Measurements from ENCODE around the gene NFIA.
A peak's percentile ranks its signal among the peaks of the same experiment; 100 is the strongest.

NFIA gene

GRCh38 chr1:61238359-61238665 is 156.0 kb downstream of the NFIA start:
- H3K27ac ChIP-seq (ENCODE audit: extremely low read depth, low read depth, low read length): no peak overlapping the region
- H3K36me3 ChIP-seq (ENCODE audit: control insufficient read depth in 2 of 2, insufficient read depth in 1 of 2, low read length in 2 of 2): no peaks in the 10 kb centered on the region
- ChIA-PET POLR2A (no interaction called here), CTCF (interaction anchor here (0.6 to 0.8 kb wide), 3 partner anchors 55 to 1386 kb away, joined by 3 to 4 read pairs (median 3); no protein-coding TSS in a partner anchor)
- no peak overlapping the region for H3K4me3 ChIP-seq (ENCODE audit: low read depth, low read length)
- peaks cover 16% of the 10 kb centered on the region for H3K4me1 ChIP-seq (ENCODE audit: control insufficient read depth, insufficient read depth, low read length)
- H3K9me3 ChIP-seq (ENCODE audit: control insufficient read depth, insufficient read depth, low read depth, low read length): no peaks in the 10 kb centered on the region
- TF ChIP-seq SP7 (tag by site-specific recombination; IDR thresholded peaks at IDR 0.05): peak; percentile 95
- TF ChIP-seq ZNF558 (tag by site-specific recombination; IDR thresholded peaks at IDR 0.05): no peak
- peak; percentile 56; the same call in 1 of the 2 replicates for TF ChIP-seq ZNF10 (tag by site-specific recombination; IDR thresholded peaks at IDR 0.05)

- POLR2A ChIA-PET: interaction anchor here (0.6 kb wide), 1 partner anchor 101 kb away, joined by 5 read pairs; no protein-coding TSS in a partner anchor
- no peak overlapping the region for H3K27ac ChIP-seq (ENCODE audit: extremely low read depth, low read depth, low read length)
- CTCF ChIA-PET: interaction anchor here (0.6 to 1.1 kb wide), 2 partner anchors 10 to 1266 kb away, joined by 3 read pairs; no protein-coding TSS in a partner anchor
These were observed 158.5 kb downstream of the NFIA start for GRCh38 chr1:61240878-61241277.

GRCh38 chr1:61241411-61241838 is 159.1 kb downstream of the NFIA start:
- ChIA-PET CTCF (interaction anchor here (0.6 to 1.1 kb wide), 3 partner anchors 9 to 1267 kb away, joined by 3 read pairs; no protein-coding TSS in a partner anchor), POLR2A (interaction anchor here (0.6 kb wide), 1 partner anchor 102 kb away, joined by 5 read pairs; no protein-coding TSS in a partner anchor)
- Histone ChIP-seq H3K9me3 (ENCODE audit: control insufficient read depth, insufficient read depth, low read depth, low read length) (no peaks in the 10 kb centered on the region), H3K4me1 (ENCODE audit: control insufficient read depth, insufficient read depth, low read length) (peaks cover 28% of the 10 kb centered on the region), H3K36me3 (ENCODE audit: control insufficient read depth in 2 of 2, insufficient read depth in 1 of 2, low read length in 2 of 2) (no peaks in the 10 kb centered on the region), H3K4me3 (ENCODE audit: low read depth, low read length) (no peak overlapping the region), H3K27ac (ENCODE audit: extremely low read depth, low read depth, low read length) (peak overlapping the region; percentile 67)
- TF ChIP-seq PRDM4 (tag by site-specific recombination; IDR thresholded peaks at IDR 0.05) (no peak), ZNF239 (tag by site-specific recombination; IDR thresholded peaks at IDR 0.05) (0 out of 2 replicates have a peak, but pooled peaks have one; percentile 4), ZNF785 (tag by site-specific recombination; IDR thresholded peaks at IDR 0.05) (no peak), ZNF580 (tag by site-specific recombination; IDR thresholded peaks at IDR 0.05) (0 out of 2 replicates have a peak, but pooled peaks have one; percentile 37), ZNF791 (tag by site-specific recombination; IDR thresholded peaks at IDR 0.05) (no peak), YY1 (tag by site-specific recombination; IDR thresholded peaks at IDR 0.05) (peak; percentile 77), ZNF658 (tag by site-specific recombination; IDR thresholded peaks at IDR 0.05) (no peak), ZNF146 (tag by site-specific recombination; IDR thresholded peaks at IDR 0.05) (0 out of 2 replicates have a peak, but pooled peaks have one; percentile 15), BCL6B (tag by site-specific recombination; IDR thresholded peaks at IDR 0.05) (peak; percentile 4; the same call in 1 of the 2 replicates)

More at GRCh38 chr1:61240878-61241277, 158.5 kb downstream of the NFIA start:
- Histone ChIP-seq H3K36me3 (ENCODE audit: control insufficient read depth in 2 of 2, insufficient read depth in 1 of 2, low read length in 2 of 2) (no peaks in the 10 kb centered on the region), H3K9me3 (ENCODE audit: control insufficient read depth, insufficient read depth, low read depth, low read length) (no peaks in the 10 kb centered on the region), H3K4me3 (ENCODE audit: low read depth, low read length) (no peak overlapping the region), H3K4me1 (ENCODE audit: control insufficient read depth, insufficient read depth, low read length) (peaks cover 28% of the 10 kb centered on the region)
- TF ChIP-seq ZSCAN4 (tag by site-specific recombination; IDR thresholded peaks at IDR 0.05): no peak
- no peak for TF ChIP-seq ZNF211 (tag by site-specific recombination; IDR thresholded peaks at IDR 0.05; ENCODE audit: low read depth)
- no peak for TF ChIP-seq ZNF398 (tag by site-specific recombination; IDR thresholded peaks at IDR 0.05)
- TF ChIP-seq PRDM1 (tag by site-specific recombination; IDR thresholded peaks at IDR 0.05): peak; percentile 28; the same call in 1 of the 2 replicates
- 0 out of 2 replicates have a peak, but pooled peaks have one; percentile 7 for TF ChIP-seq ZNF585B (tag by site-specific recombination; IDR thresholded peaks at IDR 0.05)
- no peak for TF ChIP-seq ZNF776 (tag by site-specific recombination; IDR thresholded peaks at IDR 0.05; ENCODE audit: borderline replicate concordance)
- peak; percentile 13; the same call in 1 of the 2 replicates for TF ChIP-seq ZNF335 (tag by site-specific recombination; conservative IDR thresholded peaks at IDR 0.05)
- TF ChIP-seq PRDM6 (tag by site-specific recombination; IDR thresholded peaks at IDR 0.05): peak; percentile 66
- TF ChIP-seq BCL11A (tag by site-specific recombination; IDR thresholded peaks at IDR 0.05; ENCODE audit: low read depth): no peak

All from HEK293 (cell line).